ENCODE measurements around the gene GID8.
"Not testable (repeated sequence)": the region's sequence is repeated elsewhere in the genome, so short reads cannot be mapped to it uniquely, and the experiment has no call there.

GID8 gene

DNA sequence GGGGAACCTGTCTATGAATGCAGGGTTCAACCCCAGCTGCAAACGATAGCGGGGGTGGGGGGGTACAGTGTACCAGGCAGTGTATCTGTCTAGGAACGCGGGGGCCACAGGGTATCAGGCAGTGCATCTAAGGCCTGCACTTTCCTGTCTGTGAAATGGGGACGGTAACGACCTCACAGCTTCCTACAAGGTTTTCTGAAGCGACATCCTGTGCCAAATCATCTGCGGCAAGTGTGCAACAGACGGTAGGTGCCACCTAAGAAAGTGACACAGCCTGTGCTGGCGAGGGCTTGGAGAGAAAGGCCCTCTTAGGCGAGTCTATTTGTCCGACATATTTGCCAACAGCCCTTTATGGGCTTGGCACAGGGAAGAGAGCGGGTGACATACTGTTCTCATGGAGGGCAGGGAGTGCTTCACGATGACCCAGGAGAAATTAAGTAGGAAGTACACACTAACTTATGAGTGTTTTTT is 15.5 kb upstream of the GID8 start:
- Histone ChIP-seq H2AFZ (ENCODE audit: low read depth, low read length, severe bottlenecking) (no peak overlapping the region), H3K27ac (ENCODE audit: low read depth, low read length) (peak overlapping the region; percentile 18; the same call in 1 of the 2 replicates), H3K79me2 (ENCODE audit: insufficient read depth, low read length) (peaks cover 96% of the 10 kb centered on the region), H3F3A (ENCODE audit: insufficient read depth) (peaks cover 9% of the 10 kb centered on the region; the same call in 1 of the 2 replicates), H3K9me2 (replicated peaks; ENCODE audit: insufficient read depth, low read length) (no peaks in the 10 kb centered on the region), H3K36me3 (ENCODE audit: low read length) (no peaks in the 10 kb centered on the region), H3K27me3 (ENCODE audit: low read length) (no peaks in the 10 kb centered on the region), H3K4me3 (ENCODE audit: insufficient read depth, low read length, poor library complexity, severe bottlenecking) (no peak overlapping the region), H3K9ac (ENCODE audit: low read length) (peak overlapping the region; percentile 5; the same call in 1 of the 2 replicates), H3K9me3 (ENCODE audit: insufficient read depth, low read length) (no peaks in the 10 kb centered on the region), H3K4me2 (ENCODE audit: low read depth, low read length, poor library complexity, severe bottlenecking) (peak overlapping the region; percentile 45), H4K20me1 (ENCODE audit: low read depth, low read length) (peaks cover 42% of the 10 kb centered on the region)
- no peak for TF ChIP-seq EZH2phosphoT487 (conservative IDR thresholded peaks at IDR 0.05; ENCODE audit: low read length)
- TF ChIP-seq, protein P1, sequence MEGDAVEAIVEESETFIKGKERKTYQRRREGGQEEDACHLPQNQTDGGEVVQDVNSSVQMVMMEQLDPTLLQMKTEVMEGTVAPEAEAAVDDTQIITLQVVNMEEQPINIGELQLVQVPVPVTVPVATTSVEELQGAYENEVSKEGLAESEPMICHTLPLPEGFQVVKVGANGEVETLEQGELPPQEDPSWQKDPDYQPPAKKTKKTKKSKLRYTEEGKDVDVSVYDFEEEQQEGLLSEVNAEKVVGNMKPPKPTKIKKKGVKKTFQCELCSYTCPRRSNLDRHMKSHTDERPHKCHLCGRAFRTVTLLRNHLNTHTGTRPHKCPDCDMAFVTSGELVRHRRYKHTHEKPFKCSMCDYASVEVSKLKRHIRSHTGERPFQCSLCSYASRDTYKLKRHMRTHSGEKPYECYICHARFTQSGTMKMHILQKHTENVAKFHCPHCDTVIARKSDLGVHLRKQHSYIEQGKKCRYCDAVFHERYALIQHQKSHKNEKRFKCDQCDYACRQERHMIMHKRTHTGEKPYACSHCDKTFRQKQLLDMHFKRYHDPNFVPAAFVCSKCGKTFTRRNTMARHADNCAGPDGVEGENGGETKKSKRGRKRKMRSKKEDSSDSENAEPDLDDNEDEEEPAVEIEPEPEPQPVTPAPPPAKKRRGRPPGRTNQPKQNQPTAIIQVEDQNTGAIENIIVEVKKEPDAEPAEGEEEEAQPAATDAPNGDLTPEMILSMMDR (IDR thresholded peaks at IDR 0.05; ENCODE audit: insufficient read depth, low read length, poor library complexity, severe bottlenecking): no peak

DNA sequence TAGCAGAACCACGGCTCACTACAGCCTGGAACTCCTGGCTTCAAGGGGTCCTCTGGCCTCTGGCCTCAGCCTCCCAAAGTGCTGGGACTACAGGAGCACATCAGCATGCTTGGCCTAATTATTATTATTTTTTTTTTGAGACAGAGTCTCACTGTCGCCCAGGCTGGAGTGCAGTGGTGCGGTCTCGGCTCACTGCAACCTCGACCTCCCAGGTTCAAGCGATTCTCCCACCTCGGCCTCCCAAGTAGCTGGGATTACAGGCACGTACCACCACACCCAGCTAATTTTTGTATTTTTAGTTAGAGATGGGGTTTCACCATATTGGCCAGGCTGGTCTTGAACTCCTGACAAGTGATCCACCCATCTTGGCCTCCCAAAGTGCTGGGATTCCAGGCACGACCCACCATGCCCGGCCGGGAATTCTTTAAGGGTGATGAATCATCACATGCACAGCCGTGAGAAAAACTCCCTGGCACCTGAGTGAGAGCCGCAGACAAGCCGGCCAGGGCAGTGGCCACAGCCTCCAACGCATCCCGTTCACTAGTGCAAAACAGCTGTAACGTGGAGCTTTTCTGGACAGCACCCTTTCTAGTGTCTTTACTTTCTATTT is 14.8 kb upstream of the GID8 start:
- not testable (repeated sequence) for H3F3A ChIP-seq (ENCODE audit: insufficient read depth); H3K36me3 ChIP-seq (ENCODE audit: low read length); H3K9me3 ChIP-seq (ENCODE audit: insufficient read depth, low read length)

DNA sequence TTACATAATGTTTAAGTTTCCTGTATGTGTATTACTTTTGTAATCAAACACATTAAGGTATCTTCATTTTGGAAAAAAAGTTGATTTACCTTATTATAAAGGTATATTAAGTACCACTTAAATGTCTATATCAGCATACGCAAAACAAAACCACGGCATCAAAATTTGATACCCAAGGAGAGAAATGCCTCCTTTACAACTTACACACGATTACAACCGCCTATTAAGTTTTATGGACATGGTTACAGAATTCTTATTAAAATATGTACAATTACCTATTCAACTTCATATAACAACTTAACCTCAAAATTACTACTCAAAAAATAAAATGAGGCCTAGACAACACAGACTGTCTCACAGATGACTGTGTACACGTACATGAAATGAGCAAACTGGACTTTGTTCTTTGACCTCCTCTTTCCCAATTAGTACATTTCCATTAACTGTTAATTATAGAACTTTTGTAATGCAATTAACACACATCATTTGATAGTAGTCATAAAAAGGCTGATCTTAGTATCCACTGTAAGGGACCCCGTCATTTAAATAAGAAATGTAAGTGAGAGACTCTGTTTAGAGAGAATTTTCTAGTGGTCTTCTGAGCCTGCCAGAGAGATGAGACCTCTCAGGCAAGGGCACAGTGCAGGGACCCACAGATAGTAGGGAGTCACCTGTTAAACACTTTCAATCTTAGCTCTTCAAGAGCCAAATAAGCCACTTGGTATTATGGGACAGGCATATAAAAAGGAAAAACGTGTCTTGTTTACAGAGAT is 14.1 kb upstream of the GID8 start:
- H3K27ac ChIP-seq (ENCODE audit: low read depth, low read length): no peak overlapping the region
- TF ChIP-seq, protein P1 (IDR thresholded peaks at IDR 0.05; ENCODE audit: insufficient read depth, low read length, poor library complexity, severe bottlenecking): no peak
- TF ChIP-seq EZH2phosphoT487 (conservative IDR thresholded peaks at IDR 0.05; ENCODE audit: low read length): no peak

More for the DNA sequence above, 14.8 kb upstream of the GID8 start:
- H3K9ac ChIP-seq (ENCODE audit: low read length): peak overlapping the region; percentile 81
- H3K27me3 ChIP-seq (ENCODE audit: low read length); H3K9me2 ChIP-seq (replicated peaks; ENCODE audit: insufficient read depth, low read length); H3K4me3 ChIP-seq (ENCODE audit: insufficient read depth, low read length, poor library complexity, severe bottlenecking); H2AFZ ChIP-seq (ENCODE audit: low read depth, low read length, severe bottlenecking): not testable (repeated sequence)
- H4K20me1 ChIP-seq (ENCODE audit: low read depth, low read length): peaks cover 36% of the 10 kb centered on the region
- peak overlapping the region; percentile 83 for H3K4me2 ChIP-seq (ENCODE audit: low read depth, low read length, poor library complexity, severe bottlenecking)
- H3K27ac ChIP-seq (ENCODE audit: low read depth, low read length): peak overlapping the region; percentile 18; the same call in 1 of the 2 replicates
- H3K79me2 ChIP-seq (ENCODE audit: insufficient read depth, low read length): peaks cover 96% of the 10 kb centered on the region

More for the DNA sequence above, 14.1 kb upstream of the GID8 start:
- Histone ChIP-seq H3K27me3 (ENCODE audit: low read length) (no peaks in the 10 kb centered on the region), H3F3A (ENCODE audit: insufficient read depth) (peaks cover 8% of the 10 kb centered on the region; the same call in 1 of the 2 replicates), H3K4me3 (ENCODE audit: insufficient read depth, low read length, poor library complexity, severe bottlenecking) (peak overlapping the region; percentile 81), H4K20me1 (ENCODE audit: low read depth, low read length) (peaks cover 29% of the 10 kb centered on the region), H2AFZ (ENCODE audit: low read depth, low read length, severe bottlenecking) (no peak overlapping the region), H3K4me2 (ENCODE audit: low read depth, low read length, poor library complexity, severe bottlenecking) (peak overlapping the region; percentile 83), H3K9me2 (replicated peaks; ENCODE audit: insufficient read depth, low read length) (no peaks in the 10 kb centered on the region), H3K36me3 (ENCODE audit: low read length) (no peaks in the 10 kb centered on the region), H3K9ac (ENCODE audit: low read length) (peak overlapping the region; percentile 81), H3K9me3 (ENCODE audit: insufficient read depth, low read length) (no peaks in the 10 kb centered on the region), H3K79me2 (ENCODE audit: insufficient read depth, low read length) (peaks cover 96% of the 10 kb centered on the region)

Measured in SU-DHL-6 (cell line).